ENCODE results near the gene KNDC1.

KNDC1 gene

DNA sequence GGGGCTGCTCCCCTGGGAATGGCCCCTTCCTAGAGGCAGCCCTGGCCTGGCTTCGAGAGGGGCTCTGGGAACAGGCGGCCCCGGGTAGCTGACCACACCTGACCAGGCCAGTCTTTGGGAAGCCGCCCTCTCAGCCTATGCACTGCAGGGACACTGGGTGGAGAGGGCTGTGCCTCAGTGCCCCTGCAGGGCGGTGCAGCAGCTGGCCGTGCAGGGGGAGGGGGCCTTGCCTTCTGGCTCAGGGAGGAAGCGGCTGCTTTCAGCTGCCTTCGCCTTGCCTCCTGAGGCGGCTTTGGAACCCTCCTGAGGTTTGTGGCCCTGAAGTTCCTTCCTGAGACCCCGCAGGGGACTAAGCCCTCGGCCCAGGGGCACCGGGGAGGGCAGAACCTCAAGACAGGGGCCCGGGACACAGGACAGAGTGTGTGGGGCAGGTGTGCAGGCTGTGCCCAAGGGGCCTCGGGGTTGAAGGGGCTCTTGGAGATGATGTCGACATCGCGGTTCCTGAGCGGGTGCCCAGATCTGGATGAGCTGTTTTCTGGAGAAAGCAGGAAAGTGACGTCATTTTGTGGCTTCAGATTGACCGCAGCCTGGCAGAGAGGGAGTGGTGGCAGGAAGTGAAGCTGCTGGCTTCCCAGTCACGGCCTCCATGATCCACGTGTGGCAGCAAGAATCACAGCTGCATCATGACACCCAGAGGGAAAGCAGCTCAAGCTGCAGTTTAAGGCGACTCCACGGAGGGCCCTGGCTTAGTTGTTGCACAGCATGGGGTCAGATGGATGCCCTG is 99.0 kb downstream of the KNDC1 start:
- H3K9me3 ChIP-seq (ENCODE audit: insufficient read depth, low read length) = no peaks in the 10 kb centered on the region
- H4K20me1 ChIP-seq (ENCODE audit: insufficient read depth, low read length) = peaks cover 6% of the 10 kb centered on the region
- H2AFZ ChIP-seq (ENCODE audit: low read depth, low read length) = 0 out of 2 replicates have a peak overlapping the region, but pooled peaks have one; percentile 43
- H3K4me3 ChIP-seq (ENCODE audit: low read length) = no peak overlapping the region
- no peaks in the 10 kb centered on the region for H3K36me3 ChIP-seq (replicated peaks; ENCODE audit: low read depth, low read length)
- H3K4me1 ChIP-seq (ENCODE audit: low read length) = peaks cover 35% of the 10 kb centered on the region
- H3K27ac ChIP-seq (ENCODE audit: low read length) = no peak overlapping the region
- H3K9ac ChIP-seq (ENCODE audit: low read length) = no peak overlapping the region
- no peaks in the 10 kb centered on the region for H3K79me2 ChIP-seq (ENCODE audit: low read length)
- TF ChIP-seq EZH2phosphoT487 (IDR thresholded peaks at IDR 0.05; ENCODE audit: low read depth) = no peak
- TF ChIP-seq, protein P1, sequence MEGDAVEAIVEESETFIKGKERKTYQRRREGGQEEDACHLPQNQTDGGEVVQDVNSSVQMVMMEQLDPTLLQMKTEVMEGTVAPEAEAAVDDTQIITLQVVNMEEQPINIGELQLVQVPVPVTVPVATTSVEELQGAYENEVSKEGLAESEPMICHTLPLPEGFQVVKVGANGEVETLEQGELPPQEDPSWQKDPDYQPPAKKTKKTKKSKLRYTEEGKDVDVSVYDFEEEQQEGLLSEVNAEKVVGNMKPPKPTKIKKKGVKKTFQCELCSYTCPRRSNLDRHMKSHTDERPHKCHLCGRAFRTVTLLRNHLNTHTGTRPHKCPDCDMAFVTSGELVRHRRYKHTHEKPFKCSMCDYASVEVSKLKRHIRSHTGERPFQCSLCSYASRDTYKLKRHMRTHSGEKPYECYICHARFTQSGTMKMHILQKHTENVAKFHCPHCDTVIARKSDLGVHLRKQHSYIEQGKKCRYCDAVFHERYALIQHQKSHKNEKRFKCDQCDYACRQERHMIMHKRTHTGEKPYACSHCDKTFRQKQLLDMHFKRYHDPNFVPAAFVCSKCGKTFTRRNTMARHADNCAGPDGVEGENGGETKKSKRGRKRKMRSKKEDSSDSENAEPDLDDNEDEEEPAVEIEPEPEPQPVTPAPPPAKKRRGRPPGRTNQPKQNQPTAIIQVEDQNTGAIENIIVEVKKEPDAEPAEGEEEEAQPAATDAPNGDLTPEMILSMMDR (IDR thresholded peaks at IDR 0.05; ENCODE audit: low read depth, low read length) = no peak
- H3K27me3 ChIP-seq (ENCODE audit: low read depth, low read length) = no peaks in the 10 kb centered on the region
- peak overlapping the region; percentile 81 for H3K4me2 ChIP-seq (ENCODE audit: low read length)

DNA sequence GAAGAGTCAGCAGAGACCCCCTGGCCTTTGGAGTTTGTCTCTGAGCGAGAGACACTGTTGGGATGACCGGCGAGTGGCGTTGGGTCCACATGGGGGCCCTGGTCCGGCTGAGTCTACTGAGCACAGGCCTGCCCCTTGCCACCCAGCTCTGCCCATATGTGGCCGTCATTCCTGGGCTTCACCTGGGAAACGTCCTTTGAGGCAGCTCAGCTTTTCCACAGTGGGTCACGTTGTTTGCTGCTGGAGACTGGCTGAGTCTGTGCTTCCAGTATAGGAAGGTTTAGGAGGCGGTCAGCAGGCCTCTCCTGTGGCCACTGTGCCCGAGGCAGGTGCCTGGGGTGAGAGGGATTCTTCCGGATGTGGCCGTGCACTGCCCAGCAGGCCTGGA is 99.6 kb downstream of the KNDC1 start:
- Histone ChIP-seq H3K4me1 (ENCODE audit: low read length) (peaks cover 35% of the 10 kb centered on the region), H3K4me2 (ENCODE audit: low read length) (no peak overlapping the region), H3K9me3 (ENCODE audit: insufficient read depth, low read length) (no peaks in the 10 kb centered on the region), H3K79me2 (ENCODE audit: low read length) (no peaks in the 10 kb centered on the region), H2AFZ (ENCODE audit: low read depth, low read length) (0 out of 2 replicates have a peak overlapping the region, but pooled peaks have one; percentile 43), H3K4me3 (ENCODE audit: low read length) (no peak overlapping the region), H3K27me3 (ENCODE audit: low read depth, low read length) (no peaks in the 10 kb centered on the region), H3K36me3 (replicated peaks; ENCODE audit: low read depth, low read length) (no peaks in the 10 kb centered on the region), H3K9ac (ENCODE audit: low read length) (no peak overlapping the region), H3K27ac (ENCODE audit: low read length) (no peak overlapping the region), H4K20me1 (ENCODE audit: insufficient read depth, low read length) (peaks cover 6% of the 10 kb centered on the region)
- TF ChIP-seq, protein P1 (IDR thresholded peaks at IDR 0.05; ENCODE audit: low read depth, low read length) = no peak
- TF ChIP-seq EZH2phosphoT487 (IDR thresholded peaks at IDR 0.05; ENCODE audit: low read depth) = no peak

DNA sequence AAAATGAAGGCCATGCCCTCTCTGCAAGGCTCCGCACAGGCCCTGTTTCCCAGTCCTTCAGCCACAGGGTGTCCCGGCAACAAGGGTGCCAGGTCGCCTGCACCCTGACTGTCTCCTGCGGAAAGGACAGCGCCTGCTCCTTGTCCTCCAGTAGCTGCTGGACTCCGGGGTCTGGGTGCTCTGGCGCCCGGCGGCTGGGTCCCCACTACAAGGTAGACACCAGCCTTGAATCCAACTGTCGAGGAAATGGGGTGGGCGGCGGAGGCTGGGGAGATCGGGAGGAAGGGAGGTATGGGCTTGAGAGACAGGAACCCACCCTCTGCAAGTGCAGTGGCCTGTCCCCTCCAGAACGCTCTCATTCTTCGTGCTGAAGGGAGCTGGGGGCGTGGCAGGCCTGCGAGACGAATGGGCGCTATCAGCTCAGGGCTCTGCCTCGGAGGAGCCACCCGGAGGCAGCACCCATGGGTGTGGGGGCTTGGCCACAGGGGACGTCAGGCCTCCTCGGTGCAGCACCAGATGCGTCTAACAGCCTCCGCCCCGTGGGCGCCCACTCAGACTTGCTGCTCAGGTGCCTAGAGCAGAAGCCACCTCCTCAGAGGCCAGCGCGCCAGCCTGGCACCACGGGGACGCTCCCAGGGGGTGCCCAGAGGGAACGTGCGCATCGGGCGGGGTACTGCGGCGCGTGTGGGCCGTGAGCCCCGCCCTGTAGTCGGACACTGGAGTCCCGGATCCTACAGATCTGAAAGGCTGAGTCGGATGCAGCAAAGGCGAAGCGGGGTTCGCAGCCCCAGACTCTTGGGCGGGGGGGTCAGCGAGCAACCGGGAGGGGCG is 101.1 kb downstream of the KNDC1 start:
- Histone ChIP-seq H3K4me3 (ENCODE audit: low read length) (peak overlapping the region; percentile 90), H3K79me2 (ENCODE audit: low read length) (no peaks in the 10 kb centered on the region), H3K4me2 (ENCODE audit: low read length) (peak overlapping the region; percentile 96), H4K20me1 (ENCODE audit: insufficient read depth, low read length) (peaks cover 6% of the 10 kb centered on the region), H2AFZ (ENCODE audit: low read depth, low read length) (0 out of 2 replicates have a peak overlapping the region, but pooled peaks have one; percentile 51), H3K9ac (ENCODE audit: low read length) (peak overlapping the region; percentile 88), H3K36me3 (replicated peaks; ENCODE audit: low read depth, low read length) (no peaks in the 10 kb centered on the region), H3K9me3 (ENCODE audit: insufficient read depth, low read length) (no peaks in the 10 kb centered on the region), H3K4me1 (ENCODE audit: low read length) (peaks cover 35% of the 10 kb centered on the region), H3K27ac (ENCODE audit: low read length) (peak overlapping the region; percentile 67), H3K27me3 (ENCODE audit: low read depth, low read length) (no peaks in the 10 kb centered on the region)
- TF ChIP-seq, protein P1 (IDR thresholded peaks at IDR 0.05; ENCODE audit: low read depth, low read length) = no peak
- no peak for TF ChIP-seq EZH2phosphoT487 (IDR thresholded peaks at IDR 0.05; ENCODE audit: low read depth)
